CD1c-positive myeloid dendritic cell (primary cell): ENCODE data around the gene DLL3.

Source experiments
- DNase-seq: peaks from one replicate; pipeline ENCODE4 v3.0.0-alpha.2; 2016; ENCODE audit errors: extremely low spot score

DLL3 gene

DNA sequence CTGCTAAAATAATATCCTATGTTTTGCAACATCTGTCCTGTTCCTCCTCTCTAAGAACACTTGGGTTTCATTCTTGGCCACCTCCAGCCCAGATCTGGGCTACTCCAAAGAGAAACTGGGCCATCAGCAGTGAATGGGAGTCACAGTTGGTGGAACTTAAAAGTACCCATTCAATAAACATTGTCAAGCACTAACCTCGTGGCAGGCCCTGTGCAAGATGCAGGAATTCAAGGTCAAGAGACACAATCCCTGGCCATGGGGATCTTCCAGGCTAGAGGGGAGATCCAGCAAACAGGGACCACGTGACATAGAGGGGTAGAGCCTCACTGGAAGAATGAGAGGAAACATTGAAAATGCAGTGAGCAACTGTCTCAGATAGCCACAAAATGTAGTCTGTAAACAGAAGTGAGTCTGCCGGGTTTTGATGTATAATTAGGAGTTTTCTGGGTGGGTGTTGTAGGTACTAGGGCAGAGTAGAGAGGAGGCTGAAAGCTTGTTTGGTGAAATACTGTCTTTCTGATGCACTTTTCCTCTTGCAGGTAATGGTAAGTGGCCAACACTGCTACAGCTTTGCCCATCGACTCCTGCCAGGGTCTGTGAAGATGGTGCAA, 56.1 kb downstream of the DLL3 start:
- no peak for DNase-seq

DNA sequence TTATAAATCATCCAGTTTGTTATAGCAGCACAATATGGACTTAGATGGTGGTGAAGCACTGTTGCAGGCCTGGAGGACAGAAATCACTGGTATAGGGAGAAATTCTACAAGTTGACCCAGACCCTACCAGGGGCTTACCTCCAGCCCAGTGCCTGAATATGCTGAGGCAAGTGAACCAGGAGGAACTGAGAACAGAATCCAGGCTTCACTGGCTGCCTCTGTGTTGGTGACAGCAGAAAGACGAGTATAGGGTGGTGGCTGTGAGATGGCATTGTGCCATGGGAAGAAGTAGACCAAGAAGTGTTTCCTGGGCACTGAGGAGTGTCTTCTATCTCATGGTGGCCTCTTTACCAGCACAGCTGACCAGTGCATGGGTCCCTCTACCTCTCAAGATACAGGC, 57.1 kb downstream of the DLL3 start:
- DNase-seq, result no peak
